Muscle of arm (tissue), 14 donors: Measurements from ENCODE around the gene RPF1. TPM values are rescaled to one million over a fixed set of nuclear protein-coding genes. Genes with fewer than 3 reads are reported as not detected.
A peak's percentile ranks its signal among the peaks of the same experiment; 100 is the strongest.
"Not testable (repeated sequence)": the region's sequence is repeated elsewhere in the genome, so short reads cannot be mapped to it uniquely, and the experiment has no call there.

Experiments used
- DNase-seq: peaks from one replicate; pipeline ENCODE4 v3.0.0-alpha.2; 2013
- long read RNA-seq, 11 donors: transcript quantifications; one replicate each; lab custom pipeline, GENCODE V29; 2026
- polyA plus RNA-seq, 12 donors: library from polyadenylated mRNA; unstranded; fragments of 120-200 nt; gene quantifications; one replicate each; pipeline ENCODE4 v1.2.1, GENCODE V29; 2013; ENCODE audit not compliant: insufficient read length in 12 of 12

RPF1 gene, protein sequence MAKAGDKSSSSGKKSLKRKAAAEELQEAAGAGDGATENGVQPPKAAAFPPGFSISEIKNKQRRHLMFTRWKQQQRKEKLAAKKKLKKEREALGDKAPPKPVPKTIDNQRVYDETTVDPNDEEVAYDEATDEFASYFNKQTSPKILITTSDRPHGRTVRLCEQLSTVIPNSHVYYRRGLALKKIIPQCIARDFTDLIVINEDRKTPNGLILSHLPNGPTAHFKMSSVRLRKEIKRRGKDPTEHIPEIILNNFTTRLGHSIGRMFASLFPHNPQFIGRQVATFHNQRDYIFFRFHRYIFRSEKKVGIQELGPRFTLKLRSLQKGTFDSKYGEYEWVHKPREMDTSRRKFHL
- 10 to 100 TPM in 11 of 12 donors, not detected in 1; 27.1 to 40.3 (median 34.6) TPM for polyA plus RNA-seq
- long read RNA-seq, donor 1, transcript RPF1-201 (9 exons, 1,385 nt): major isoform, 16 of 1,115 reads
- long read RNA-seq, donor 1, partial matches to known transcripts: 199 of 1,115 reads
- long read RNA-seq, donor 1, other reads (novel, unspliced or antisense): 899 of 1,115 reads
- long read RNA-seq, donor 2, transcript RPF1-201 (9 exons, 1,385 nt): major isoform, 15 of 67 reads
- long read RNA-seq, donor 2, partial matches to known transcripts: 52 of 67 reads
- long read RNA-seq, donor 2, other reads (novel, unspliced or antisense): 0 of 67 reads
- long read RNA-seq, donor 3, partial matches to known transcripts: 0 of 3 reads
- long read RNA-seq, donor 3, other reads (novel, unspliced or antisense): 0 of 3 reads
- long read RNA-seq, donor 4, transcript RPF1-201 (9 exons, 1,385 nt): major isoform, 6 of 6 reads
- long read RNA-seq, donor 4, partial matches to known transcripts: 0 of 6 reads
- long read RNA-seq, donor 4, other reads (novel, unspliced or antisense): 0 of 6 reads
- long read RNA-seq, donor 5, transcript RPF1-201 (9 exons, 1,385 nt): major isoform, 24 of 1,247 reads
- long read RNA-seq, donor 5, partial matches to known transcripts: 110 of 1,247 reads
- long read RNA-seq, donor 5, other reads (novel, unspliced or antisense): 1,112 of 1,247 reads
- long read RNA-seq, donor 6, transcript RPF1-201 (9 exons, 1,385 nt): major isoform, 7 of 8 reads
- long read RNA-seq, donor 6, partial matches to known transcripts: 0 of 8 reads
- long read RNA-seq, donor 6, other reads (novel, unspliced or antisense): 0 of 8 reads
- long read RNA-seq, donor 7, transcript RPF1-201 (9 exons, 1,385 nt): major isoform, 9 of 9 reads
- long read RNA-seq, donor 7, partial matches to known transcripts: 0 of 9 reads
- long read RNA-seq, donor 7, other reads (novel, unspliced or antisense): 0 of 9 reads
- long read RNA-seq, donor 8, transcript RPF1-201 (9 exons, 1,385 nt): major isoform, 25 of 775 reads
- long read RNA-seq, donor 8, partial matches to known transcripts: 735 of 775 reads
- long read RNA-seq, donor 8, other reads (novel, unspliced or antisense): 14 of 775 reads
- long read RNA-seq, donor 9, transcript RPF1-201 (9 exons, 1,385 nt): major isoform, 8 of 8 reads
- long read RNA-seq, donor 9, partial matches to known transcripts: 0 of 8 reads
- long read RNA-seq, donor 9, other reads (novel, unspliced or antisense): 0 of 8 reads
- long read RNA-seq, donor 10, transcript RPF1-201 (9 exons, 1,385 nt): major isoform, 12 of 13 reads
- long read RNA-seq, donor 10, partial matches to known transcripts: 0 of 13 reads
- long read RNA-seq, donor 10, other reads (novel, unspliced or antisense): 0 of 13 reads
- long read RNA-seq, donor 11, transcript RPF1-201 (9 exons, 1,385 nt): major isoform, 13 of 25 reads
- long read RNA-seq, donor 11, partial matches to known transcripts: 11 of 25 reads
- long read RNA-seq, donor 11, other reads (novel, unspliced or antisense): 0 of 25 reads

DNA sequence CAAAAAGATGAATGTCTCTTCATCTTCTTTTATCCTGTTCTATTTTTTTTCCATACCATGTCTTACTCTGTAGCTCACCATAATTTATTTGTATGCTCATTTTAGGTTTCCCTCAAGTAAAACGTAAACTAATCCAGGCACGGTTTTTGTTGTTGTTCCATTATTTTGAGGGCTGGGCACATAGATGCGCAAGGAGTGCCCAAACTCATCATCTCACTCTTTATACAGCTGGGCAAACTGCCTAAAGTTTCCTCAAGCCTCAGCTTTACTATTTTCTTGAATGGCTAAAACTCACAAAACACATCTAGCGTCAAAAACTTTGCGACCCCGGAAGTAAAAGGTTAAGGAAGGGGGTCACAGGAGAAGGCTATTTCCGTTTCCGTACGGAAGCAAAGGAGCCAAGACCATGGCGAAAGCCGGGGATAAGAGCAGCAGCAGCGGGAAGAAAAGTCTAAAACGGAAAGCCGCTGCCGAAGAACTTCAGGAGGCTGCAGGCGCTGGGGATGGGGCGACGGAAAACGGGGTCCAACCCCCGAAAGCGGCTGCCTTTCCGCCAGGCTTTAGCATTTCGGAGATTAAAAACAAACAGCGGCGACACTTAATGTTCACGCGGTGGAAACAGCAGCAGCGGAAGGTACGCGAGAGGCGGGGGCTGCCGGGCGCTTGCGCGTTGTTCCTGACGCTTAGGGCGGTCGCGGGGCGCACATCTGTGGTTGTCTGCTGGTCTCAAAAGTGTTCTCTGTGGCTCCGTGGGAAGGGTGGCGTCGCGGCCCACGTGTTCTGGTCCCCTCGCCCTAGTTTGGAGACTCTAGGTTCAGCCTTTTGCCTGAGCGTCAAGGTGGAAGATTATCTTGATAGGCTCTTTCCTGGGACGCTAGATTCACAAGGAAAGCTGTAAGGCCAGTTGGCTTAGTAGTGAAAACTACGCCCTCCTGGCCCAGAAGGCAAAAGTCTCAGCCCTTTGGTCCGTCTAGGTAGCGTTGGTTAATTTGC, at the start of gene RPF1:
Gene RPF1 (plus strand): TSS at position 391 of the 993 bp plus-strand sequence. CDS start 16 bp downstream, at position 407.
- DNase-seq: peak; percentile 86

DNA sequence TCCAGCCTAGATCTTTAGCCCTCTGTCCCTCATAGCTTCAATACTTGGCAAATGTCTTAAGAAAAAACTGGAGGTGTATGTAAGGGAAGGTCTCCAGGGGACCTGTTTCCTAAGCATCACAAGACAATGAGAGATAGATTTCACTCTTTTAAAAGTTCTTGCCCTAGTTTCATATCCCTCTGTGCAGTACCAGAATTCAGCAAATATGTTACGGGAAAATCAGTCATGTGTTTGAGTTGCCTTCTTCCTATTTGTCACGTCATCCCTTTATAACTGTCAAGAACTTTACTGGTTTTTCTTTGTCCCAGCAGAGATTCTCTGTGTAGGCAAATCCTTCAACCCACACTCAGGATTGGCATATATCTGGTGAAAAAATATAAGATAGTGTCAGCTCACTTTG, 48.5 kb upstream of the RPF1 start:
- DNase-seq: no peak

DNA sequence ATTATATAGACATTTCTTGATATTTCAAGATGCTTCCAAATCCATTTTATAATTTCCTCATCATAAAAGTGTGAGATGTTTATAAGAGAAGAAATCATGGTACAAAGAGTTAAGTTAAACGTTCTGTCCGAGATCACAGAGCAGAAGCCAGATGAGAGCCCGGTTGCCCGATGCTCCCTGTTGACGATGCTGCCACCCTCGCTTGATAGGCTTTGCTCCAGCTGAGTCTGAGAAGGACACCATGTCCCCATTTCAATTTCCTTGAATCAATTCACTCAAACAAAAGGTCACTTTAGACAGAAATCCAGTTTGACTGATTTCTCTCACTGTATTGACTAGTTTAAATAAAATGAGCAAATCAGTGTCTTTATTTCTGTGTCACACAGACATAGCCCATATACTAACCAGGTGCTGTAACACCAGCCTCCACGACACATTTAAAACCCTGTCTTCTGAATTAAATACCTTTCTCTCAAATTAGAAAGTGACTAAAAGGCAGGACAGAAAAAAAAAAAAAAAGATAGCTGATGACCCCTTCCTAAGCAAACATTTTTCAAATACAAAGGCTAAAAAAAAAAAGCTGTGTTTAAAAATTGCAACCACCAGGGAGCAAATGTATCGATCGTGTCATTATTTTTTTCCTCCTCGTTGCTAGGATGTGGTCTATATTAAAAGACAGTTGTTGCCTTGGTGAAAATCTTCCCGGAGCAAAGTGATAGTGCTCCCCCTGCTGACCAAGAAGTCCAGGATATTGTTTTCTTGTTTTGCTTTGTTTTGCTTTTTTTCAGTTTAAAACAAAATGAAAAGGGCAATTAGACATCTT, 45.6 kb upstream of the RPF1 start:
- DNase-seq: peak; percentile 80

DNA sequence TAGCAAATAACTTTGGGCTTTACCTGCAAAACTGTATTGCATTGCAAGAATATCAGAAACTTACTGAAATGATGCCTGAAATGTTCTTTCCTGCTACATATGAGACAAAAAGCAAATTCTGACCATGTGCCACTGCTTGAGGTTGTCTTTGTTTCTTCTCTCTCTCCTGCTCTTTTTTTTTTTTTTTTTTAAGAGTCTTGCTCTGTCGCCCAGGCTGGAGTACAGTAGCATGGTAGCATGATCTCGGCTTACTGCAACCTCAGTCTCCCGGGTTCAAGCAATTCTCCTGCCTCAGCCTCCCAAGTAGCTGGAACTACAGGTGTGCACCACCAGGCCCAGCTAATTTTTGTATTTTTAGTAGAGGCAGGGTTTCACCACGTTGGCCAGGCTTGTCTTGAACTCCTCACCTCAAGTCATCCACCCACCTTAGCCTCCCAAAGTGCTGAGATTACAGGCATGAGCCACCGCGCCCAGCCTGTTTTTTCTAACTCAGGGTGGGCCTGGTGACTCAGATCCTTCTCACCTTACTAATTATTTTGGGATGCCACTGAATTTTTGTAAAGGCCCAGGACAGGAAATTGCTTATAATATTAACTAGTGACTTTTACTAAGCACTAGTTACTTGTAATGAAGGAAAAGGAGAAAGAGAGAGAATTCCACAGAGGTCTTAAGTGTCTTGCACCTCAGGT, 44.8 kb upstream of the RPF1 start:
- no peak for DNase-seq

DNA sequence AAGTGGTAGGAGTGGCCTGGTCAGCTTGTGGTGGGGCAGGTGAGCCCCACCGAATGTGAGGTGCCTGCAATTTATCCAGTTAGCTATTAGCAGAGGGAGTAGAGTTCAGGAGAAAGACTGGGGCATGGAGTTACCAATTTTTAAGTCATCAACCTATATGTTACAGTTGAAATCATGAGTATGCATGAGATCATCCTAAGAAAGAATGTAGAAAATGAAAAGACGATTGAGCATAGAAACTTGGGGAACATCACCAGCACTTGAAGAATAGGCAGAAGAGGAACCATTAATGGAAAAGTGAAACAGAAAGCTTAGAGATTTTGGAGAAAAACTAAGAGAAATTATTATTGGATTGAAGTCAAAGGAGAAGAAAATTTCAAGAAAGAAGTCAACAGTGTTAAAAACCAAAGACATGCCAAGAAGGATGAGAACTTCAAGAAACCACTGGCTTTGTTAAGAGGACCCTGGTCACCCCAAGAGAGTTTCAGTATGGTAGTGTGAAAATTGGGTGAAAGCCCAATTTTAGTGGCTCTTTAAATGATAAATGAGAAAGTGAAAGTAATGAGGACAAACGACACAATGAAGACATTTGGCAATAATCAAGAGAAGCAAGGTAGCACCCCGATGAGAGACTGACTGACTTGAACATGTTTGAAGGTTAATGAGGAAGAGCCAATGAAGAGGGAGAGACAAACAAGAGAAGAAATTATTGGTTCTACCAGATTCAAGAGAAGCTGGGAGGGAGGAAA, 44.1 kb upstream of the RPF1 start:
- no peak for DNase-seq

DNA sequence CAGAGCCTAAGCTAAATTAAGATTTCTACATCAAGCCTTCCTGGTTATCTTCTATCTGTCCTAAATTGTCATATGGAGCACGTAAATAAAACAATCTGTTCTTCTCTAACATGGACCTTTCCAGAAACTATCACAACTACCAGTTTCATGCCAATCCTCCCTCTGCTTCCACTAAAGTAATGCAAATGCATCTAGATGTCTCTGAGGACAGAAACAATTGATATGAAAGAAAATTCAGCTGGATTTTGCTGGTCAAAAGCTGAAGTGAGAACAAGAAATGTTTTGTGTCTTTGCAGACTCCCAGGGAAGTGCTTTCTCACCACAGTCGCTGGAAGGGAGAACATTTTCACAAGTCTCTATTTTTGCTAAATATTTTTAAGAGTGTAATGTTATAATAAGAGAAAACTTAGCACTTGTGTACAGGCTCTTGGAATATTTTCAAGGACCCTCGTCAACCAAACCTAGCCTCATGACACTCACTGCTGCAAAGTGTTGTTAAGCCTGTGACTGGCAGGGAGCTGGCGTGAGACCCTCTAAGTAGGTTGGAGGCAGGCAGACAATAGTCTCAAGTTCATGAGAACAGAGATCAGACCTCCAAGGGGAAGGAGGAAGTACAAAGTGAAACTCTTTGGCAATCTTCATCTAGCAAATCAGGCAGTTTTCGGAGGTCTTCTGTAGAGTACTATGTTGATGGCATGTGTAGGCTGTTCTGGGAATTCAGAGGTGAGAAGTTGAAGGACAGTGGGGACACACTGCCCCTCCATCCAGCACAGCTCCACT, 42.0 kb upstream of the RPF1 start:
- DNase-seq: no peak

DNA sequence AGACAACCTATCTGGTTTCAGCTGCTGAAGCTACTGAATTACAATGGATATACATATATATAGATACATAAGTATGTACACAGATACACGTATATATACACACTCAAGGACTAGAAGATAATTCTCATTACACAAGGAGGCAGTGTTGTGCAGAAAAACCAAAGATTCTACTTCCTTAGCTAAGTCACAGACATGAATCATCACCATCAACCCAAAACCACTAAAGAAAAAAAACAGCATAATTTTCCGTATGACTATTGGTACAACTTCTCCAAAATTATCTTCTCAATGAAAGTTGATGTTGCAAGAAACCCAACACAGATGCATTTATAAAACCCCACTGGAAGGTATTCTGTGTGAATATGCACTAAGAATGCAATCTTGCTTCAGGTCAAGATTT, 36.8 kb upstream of the RPF1 start:
- peak; percentile 49 for DNase-seq

DNA sequence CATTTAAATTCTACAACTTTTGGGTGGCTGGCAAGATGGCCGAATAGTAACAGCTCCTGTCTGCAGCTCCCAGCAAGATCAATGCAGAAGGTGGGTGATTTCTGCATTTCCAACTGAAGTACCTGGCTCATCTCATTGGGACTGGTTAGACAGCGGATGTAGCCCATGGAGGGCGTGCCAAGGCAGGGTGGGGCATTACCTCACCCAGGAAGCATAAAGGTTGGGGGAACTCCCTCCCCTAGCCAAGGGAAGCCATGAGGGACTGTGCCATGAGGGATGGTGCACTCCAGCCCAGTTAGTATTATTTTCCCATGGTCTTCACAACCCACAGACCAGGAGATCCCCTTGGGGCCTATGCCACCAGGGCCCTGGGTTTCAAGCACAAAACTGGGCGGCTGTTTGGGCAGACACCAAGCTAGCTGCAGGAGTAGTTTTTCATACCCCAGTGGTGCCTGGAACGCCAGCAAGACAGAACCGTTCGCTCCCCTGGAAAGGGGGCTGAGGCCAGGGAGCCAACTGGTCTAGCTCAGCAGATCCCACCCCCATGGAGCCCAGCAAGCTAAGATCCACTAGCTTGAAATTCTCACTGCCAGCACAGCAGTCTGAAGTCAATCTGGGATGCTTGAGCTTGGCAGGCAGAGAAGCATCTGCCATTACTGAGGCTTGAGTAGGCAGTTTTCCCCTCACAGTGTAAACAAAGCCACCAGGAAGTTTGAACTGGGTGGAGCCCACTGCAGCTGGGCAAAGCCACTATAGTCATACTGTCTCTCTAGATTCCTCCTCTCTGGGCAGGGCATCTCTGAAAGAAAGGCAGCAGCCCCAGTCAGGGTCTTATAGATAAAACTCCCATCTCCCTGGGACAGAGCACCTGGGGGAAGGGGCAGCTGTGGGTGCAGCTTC, 36.1 kb upstream of the RPF1 start:
- not testable (repeated sequence) for DNase-seq

DNA sequence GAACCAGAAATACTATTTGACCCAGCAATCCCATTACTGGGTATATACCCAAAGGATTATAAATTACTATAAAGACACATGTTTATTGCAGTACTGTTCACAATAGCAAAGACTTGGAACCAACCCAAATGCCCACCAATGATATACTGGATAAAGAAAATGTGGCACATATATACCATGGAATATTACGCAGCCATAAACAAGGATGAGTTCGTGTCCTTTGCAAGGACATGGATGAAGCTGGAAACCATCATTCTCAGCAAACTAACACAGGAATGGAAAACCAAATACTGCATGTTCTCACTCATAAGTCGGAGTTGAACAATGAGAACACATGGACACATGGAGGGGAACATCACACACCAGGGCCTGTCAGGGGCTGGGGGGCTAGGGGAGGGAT, 30.4 kb upstream of the RPF1 start:
- not testable (repeated sequence) for DNase-seq

DNA sequence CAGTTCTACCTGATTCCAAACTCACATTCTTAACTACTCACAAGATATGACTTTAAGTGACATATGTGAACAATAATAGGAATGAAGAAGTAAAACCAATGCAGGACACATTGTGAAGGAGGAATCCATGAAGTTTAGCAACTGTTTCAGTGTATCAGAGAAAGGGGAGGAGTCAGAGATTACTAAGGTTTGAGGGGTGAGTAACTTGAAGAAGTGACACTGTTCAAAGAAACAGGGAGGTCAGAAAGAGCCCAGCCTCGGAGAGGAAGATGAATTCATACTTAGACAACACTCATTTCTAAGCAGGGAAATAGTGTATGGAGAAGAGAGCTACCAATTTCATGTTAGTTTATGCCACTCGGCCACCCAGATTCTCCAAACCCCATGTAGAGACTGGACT, 28.2 kb upstream of the RPF1 start:
- no peak for DNase-seq

DNA sequence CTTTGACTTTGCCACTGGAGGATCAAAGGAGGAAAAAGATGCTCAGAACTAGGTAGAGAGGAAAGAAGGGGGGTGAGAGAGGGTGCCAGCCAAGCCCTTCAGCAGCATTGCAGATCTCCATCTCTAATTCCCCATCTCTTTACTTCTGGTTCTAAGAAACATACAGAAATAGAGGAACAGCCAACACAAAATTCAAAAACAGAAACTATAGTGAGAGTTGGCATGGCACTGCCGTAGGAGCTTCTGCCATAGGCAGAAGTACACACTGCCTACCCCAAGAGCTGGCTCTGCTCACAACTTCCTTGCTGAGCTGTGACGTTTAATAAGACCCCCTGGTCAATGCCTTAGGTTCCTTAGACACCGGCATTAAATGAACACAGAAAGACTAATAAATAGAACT, 26.6 kb upstream of the RPF1 start:
- no peak for DNase-seq

DNA sequence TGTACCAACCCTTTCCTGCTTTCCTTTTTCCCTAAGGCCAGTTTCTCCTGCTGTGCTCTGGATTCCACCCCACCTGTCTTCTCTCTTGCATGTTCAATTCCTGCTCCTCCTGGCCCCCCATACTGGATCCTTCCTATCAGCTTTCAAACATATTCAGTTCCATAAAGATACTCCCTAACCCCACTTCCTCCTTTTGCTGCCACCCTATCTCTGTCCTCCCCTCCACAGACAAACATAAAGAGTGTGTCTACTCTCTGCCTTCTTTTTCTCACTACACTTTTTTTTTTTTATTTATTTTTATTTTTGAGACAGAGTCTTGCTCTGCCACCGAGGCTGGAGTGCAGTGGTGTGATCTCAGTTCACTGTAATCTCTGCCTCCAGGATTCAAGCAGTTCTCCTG, 16.9 kb upstream of the RPF1 start:
- no peak for DNase-seq

DNA sequence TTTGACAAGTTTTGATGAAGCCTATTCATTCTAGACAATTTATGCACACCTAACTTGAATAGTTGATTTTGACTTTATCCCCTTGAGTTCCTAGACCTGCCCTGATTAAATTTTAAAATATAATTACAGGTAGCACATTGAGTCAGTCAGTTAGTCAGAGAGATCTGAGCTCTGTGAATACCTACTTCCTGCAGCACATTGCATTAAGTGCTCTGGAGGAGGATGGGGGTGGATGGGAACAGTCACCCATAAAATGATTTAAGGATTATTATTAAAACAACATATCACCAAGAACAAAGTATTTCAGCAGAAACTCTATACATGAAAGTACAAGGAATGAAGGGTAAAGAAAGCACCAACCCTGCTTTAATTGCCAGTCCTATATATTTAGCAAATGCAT, 11.8 kb upstream of the RPF1 start:
- no peak for DNase-seq

DNA sequence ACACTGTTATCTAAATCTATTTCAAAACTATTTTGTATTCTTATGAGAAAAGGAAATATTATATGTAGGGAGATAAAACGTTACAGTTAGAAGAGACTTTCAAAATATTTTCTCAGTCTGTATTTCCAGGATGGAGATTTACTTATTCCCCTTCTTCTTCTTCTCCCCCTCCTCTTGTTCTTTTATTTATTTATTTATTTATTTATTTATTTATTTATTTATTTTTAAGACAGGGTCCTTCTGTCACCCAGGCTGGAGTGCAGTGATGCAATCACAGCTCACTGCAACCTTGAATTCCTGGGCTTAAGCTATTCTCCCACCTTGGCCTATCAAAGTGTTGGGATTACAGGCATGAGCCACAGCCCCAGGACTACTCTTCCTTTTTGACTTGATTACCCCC, 2.8 kb upstream of the RPF1 start:
- DNase-seq: no peak

DNA sequence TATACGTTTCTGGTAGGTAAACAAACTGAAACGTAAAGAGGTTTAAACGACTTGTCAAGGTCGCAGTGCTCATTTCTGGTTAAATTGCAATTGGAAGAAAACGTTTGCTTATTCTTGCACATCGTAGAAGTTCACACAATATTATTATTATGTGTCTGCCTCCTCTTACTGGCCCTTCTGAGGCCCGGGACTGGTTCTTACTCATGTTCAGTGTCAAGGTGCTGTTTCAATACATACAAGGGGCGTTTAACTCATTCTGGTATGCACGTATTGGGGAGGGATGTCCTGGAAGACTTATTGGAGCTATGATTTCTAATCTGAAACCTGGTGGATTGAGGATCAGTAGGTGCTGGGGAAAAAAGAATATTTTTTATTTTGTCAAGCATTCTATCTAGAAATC, 932 bp downstream of the RPF1 start:
- no peak for DNase-seq
